ENCODE data around the gene CWC27. TPM values are rescaled to one million over a fixed set of nuclear protein-coding genes. Genes with fewer than 3 reads are reported as not detected.

CWC27 gene
- total and polyA plus RNA-seq, 2 donors from 2014 or later: 16.5 to 17.3 TPM

- FAIRE-seq: peak; percentile 46
- Histone ChIP-seq H3K36me3 (ENCODE audit: control insufficient read depth in 2 of 3, insufficient read depth in 3 of 3, low read length in 3 of 3) (peaks cover 0 to 3% (median 2%) of the 10 kb centered on the region in 3 donors), H3K9me3 (ENCODE audit: control insufficient read depth in 2 of 3, insufficient read depth in 1 of 3, low read length in 3 of 3) (no peaks in the 10 kb centered on the region), H3K27me3 (ENCODE audit: control insufficient read depth, insufficient read depth, low read length) (no peaks in the 10 kb centered on the region), H3K4me1 (ENCODE audit: control insufficient read depth in 2 of 3, insufficient read depth in 2 of 3, low read depth in 1 of 3, low read length in 3 of 3) (peaks cover 0 to 3% (median 0%) of the 10 kb centered on the region in 3 donors), H3K9ac (ENCODE audit: low read length in 3 of 3) (no peak overlapping the region), H3K4me3 (ENCODE audit: low read length in 3 of 3) (no peak overlapping the region), H3K27ac (ENCODE audit: low read depth in 2 of 2, low read length in 2 of 2) (no peak overlapping the region)
- TF ChIP-seq, protein P1, sequence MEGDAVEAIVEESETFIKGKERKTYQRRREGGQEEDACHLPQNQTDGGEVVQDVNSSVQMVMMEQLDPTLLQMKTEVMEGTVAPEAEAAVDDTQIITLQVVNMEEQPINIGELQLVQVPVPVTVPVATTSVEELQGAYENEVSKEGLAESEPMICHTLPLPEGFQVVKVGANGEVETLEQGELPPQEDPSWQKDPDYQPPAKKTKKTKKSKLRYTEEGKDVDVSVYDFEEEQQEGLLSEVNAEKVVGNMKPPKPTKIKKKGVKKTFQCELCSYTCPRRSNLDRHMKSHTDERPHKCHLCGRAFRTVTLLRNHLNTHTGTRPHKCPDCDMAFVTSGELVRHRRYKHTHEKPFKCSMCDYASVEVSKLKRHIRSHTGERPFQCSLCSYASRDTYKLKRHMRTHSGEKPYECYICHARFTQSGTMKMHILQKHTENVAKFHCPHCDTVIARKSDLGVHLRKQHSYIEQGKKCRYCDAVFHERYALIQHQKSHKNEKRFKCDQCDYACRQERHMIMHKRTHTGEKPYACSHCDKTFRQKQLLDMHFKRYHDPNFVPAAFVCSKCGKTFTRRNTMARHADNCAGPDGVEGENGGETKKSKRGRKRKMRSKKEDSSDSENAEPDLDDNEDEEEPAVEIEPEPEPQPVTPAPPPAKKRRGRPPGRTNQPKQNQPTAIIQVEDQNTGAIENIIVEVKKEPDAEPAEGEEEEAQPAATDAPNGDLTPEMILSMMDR (IDR thresholded peaks at IDR 0.05; ENCODE audit: borderline replicate concordance, extremely low read depth, insufficient read depth): no peak
- intact Hi-C loops (cut with DNase I): no loop called here
- DNase-seq: no peak
Observed at GRCh38 chr5:64788156-64788555, 19.4 kb downstream of the CWC27 start.

- Histone ChIP-seq H3K4me3 (ENCODE audit: low read length in 3 of 3) (no peak overlapping the region), H3K27me3 (ENCODE audit: control insufficient read depth, insufficient read depth, low read length) (no peaks in the 10 kb centered on the region), H3K36me3 (ENCODE audit: control insufficient read depth in 2 of 3, insufficient read depth in 3 of 3, low read length in 3 of 3) (peaks cover 0 to 3% (median 2%) of the 10 kb centered on the region in 3 donors), H3K9ac (ENCODE audit: low read length in 3 of 3) (no peak overlapping the region), H3K4me1 (ENCODE audit: control insufficient read depth in 2 of 3, insufficient read depth in 2 of 3, low read depth in 1 of 3, low read length in 3 of 3) (peaks cover 0 to 9% (median 0%) of the 10 kb centered on the region in 3 donors), H3K9me3 (ENCODE audit: control insufficient read depth in 2 of 3, insufficient read depth in 1 of 3, low read length in 3 of 3) (no peaks in the 10 kb centered on the region), H3K27ac (ENCODE audit: low read depth in 2 of 2, low read length in 2 of 2) (no peak overlapping the region)
- FAIRE-seq (no peak), DNase-seq (no peak)
- intact Hi-C loops (cut with DNase I): no loop called here
- TF ChIP-seq, protein P1 (IDR thresholded peaks at IDR 0.05; ENCODE audit: borderline replicate concordance, extremely low read depth, insufficient read depth): no peak
Observed at GRCh38 chr5:64789457-64789856, 20.7 kb downstream of the CWC27 start.

DNA sequence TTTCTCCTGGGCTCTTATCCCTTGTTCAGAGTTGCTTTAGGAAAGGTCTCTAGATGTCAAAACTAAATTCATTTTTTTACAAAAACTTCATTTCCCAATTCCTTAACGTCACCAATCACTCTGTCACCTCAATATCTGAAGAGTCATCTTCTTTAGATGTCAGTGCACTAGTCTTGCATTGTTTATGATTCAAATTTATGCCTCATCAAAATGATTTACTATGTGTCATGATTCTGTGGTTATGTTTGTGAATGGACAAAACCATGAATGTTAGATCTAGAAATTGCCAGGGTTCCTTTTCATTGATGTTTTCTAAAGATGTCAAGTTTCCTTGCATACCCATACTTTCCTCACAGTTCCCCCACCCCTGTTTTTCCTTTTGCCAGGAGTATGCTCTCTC is 21.5 kb downstream of the CWC27 start:
- H3K9ac ChIP-seq (ENCODE audit: low read length in 3 of 3): no peak overlapping the region
- FAIRE-seq (no peak), DNase-seq (no peak)
- H3K4me1 ChIP-seq (ENCODE audit: control insufficient read depth in 2 of 3, insufficient read depth in 2 of 3, low read depth in 1 of 3, low read length in 3 of 3): peaks cover 0 to 9% (median 0%) of the 10 kb centered on the region in 3 donors
- H3K27ac ChIP-seq (ENCODE audit: low read depth in 2 of 2, low read length in 2 of 2): no peak overlapping the region
- TF ChIP-seq, protein P1 (IDR thresholded peaks at IDR 0.05; ENCODE audit: borderline replicate concordance, extremely low read depth, insufficient read depth): no peak
- no peaks in the 10 kb centered on the region for H3K9me3 ChIP-seq (ENCODE audit: control insufficient read depth in 2 of 3, insufficient read depth in 1 of 3, low read length in 3 of 3)
- intact Hi-C loops (cut with DNase I): no loop called here
- H3K27me3 ChIP-seq (ENCODE audit: control insufficient read depth, insufficient read depth, low read length): no peaks in the 10 kb centered on the region
- H3K36me3 ChIP-seq (ENCODE audit: control insufficient read depth in 2 of 3, insufficient read depth in 3 of 3, low read length in 3 of 3): peaks cover 0 to 2% (median 0%) of the 10 kb centered on the region in 3 donors
- H3K4me3 ChIP-seq (ENCODE audit: low read length in 3 of 3): no peak overlapping the region

DNA sequence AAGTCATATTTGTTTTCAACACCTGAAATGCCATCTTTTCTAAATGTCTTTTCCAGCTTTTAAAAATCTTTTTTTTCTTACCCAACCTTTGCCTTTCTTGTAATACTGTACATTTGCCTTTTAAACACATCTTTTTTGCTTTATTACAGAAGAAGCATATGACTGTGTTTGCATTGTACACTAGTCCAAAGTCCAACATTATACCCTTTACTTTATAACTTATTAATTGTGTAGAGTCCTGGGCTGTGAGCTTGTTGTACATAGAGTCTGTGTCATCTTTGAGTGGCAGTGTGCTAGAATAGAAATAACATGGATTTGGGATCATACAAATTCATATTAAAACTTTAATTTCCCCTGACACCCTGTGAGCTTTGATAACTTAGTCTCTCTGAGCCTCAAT is 23.7 kb downstream of the CWC27 start:
- H3K9me3 ChIP-seq (ENCODE audit: control insufficient read depth in 2 of 3, insufficient read depth in 1 of 3, low read length in 3 of 3): no peaks in the 10 kb centered on the region
- FAIRE-seq (no peak), DNase-seq (no peak)
- no peaks in the 10 kb centered on the region for H3K36me3 ChIP-seq (ENCODE audit: control insufficient read depth in 2 of 3, insufficient read depth in 3 of 3, low read length in 3 of 3)
- H3K4me3 ChIP-seq (ENCODE audit: low read length in 3 of 3): no peak overlapping the region
- H3K9ac ChIP-seq (ENCODE audit: low read length in 3 of 3): no peak overlapping the region
- H3K27ac ChIP-seq (ENCODE audit: low read depth in 2 of 2, low read length in 2 of 2): no peak overlapping the region
- intact Hi-C loops (cut with DNase I): no loop called here
- H3K27me3 ChIP-seq (ENCODE audit: control insufficient read depth, insufficient read depth, low read length): no peaks in the 10 kb centered on the region
- TF ChIP-seq, protein P1 (IDR thresholded peaks at IDR 0.05; ENCODE audit: borderline replicate concordance, extremely low read depth, insufficient read depth): no peak
- peaks cover 0 to 9% (median 0%) of the 10 kb centered on the region in 3 donors for H3K4me1 ChIP-seq (ENCODE audit: control insufficient read depth in 2 of 3, insufficient read depth in 2 of 3, low read depth in 1 of 3, low read length in 3 of 3)

Measured in kidney (tissue), 14 donors.